B cell (primary cell): ENCODE results near the gene WASF3.

ENCODE experiments used
- EZH2 ChIP-seq: IDR thresholded peaks from 2 replicates; pipeline ENCODE4 v1.6.1; 2012; ENCODE audit warnings: borderline replicate concordance, low read depth, mild to moderate bottlenecking, moderate library complexity, low read length; ENCODE audit not compliant: insufficient read depth, poor library complexity, severe bottlenecking
- TF ChIP-seq, protein P1 (sequence below): fragments of 200-600 bp; IDR thresholded peaks from one replicate; pipeline ENCODE4 v1.8.0; 2022; ENCODE audit warnings: antibody characterized with exemption, mild to moderate bottlenecking

- TF ChIP-seq, protein P1, sequence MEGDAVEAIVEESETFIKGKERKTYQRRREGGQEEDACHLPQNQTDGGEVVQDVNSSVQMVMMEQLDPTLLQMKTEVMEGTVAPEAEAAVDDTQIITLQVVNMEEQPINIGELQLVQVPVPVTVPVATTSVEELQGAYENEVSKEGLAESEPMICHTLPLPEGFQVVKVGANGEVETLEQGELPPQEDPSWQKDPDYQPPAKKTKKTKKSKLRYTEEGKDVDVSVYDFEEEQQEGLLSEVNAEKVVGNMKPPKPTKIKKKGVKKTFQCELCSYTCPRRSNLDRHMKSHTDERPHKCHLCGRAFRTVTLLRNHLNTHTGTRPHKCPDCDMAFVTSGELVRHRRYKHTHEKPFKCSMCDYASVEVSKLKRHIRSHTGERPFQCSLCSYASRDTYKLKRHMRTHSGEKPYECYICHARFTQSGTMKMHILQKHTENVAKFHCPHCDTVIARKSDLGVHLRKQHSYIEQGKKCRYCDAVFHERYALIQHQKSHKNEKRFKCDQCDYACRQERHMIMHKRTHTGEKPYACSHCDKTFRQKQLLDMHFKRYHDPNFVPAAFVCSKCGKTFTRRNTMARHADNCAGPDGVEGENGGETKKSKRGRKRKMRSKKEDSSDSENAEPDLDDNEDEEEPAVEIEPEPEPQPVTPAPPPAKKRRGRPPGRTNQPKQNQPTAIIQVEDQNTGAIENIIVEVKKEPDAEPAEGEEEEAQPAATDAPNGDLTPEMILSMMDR: no peak
- no peak for TF ChIP-seq EZH2
Measured at GRCh38 chr13:26526702-26527216, 30.7 kb upstream of the WASF3 start.
